Progenitor cell of endocrine pancreas (in vitro differentiated cells): ENCODE data around the gene MACROD2. TPM values are rescaled to one million over a fixed set of nuclear protein-coding genes. Genes with fewer than 3 reads are reported as not detected.

Experiments
- DNase-seq: peaks from one replicate; pipeline ENCODE4 v3.0.0; 2021; ENCODE audit warnings: low spot score; ENCODE audit not compliant: unreplicated experiment
- H3K27ac Mint-ChIP-seq: 2 replicates; pipeline ENCODE4 v1.8.0; 2021; ENCODE audit warnings: mild to moderate bottlenecking, moderate library complexity, mixed read lengths
- H3K27me3 Mint-ChIP-seq: 2 replicates; pipeline ENCODE4 v1.8.0; 2021; ENCODE audit warnings: mixed read lengths
- H3K36me3 Mint-ChIP-seq: 2 replicates; pipeline ENCODE4 v1.8.0; 2022; ENCODE audit warnings: mixed read lengths; ENCODE audit not compliant: insufficient read depth
- H3K4me1 Mint-ChIP-seq: 2 replicates; pipeline ENCODE4 v1.8.0; 2021; ENCODE audit warnings: low read depth, mixed read lengths
- H3K4me3 Mint-ChIP-seq: 2 replicates; pipeline ENCODE4 v1.8.0; 2021; ENCODE audit warnings: low read depth, mild to moderate bottlenecking, moderate library complexity, mixed read lengths
- H3K9me3 Mint-ChIP-seq: 2 replicates; pipeline ENCODE4 v1.8.0; 2021; ENCODE audit warnings: low read depth, mixed read lengths
- total RNA-seq: library from RNA; stranded (reverse); gene quantifications from 2 replicates; pipeline ENCODE4 v1.2.1, GENCODE V29; 2021
- TF ChIP-seq, protein P1 (sequence below): fragments of 200-600 bp; sonication (generic); IDR thresholded peaks from one replicate; pipeline ENCODE4 v1.5.0; 2021; ENCODE audit warnings: antibody characterized with exemption, mild to moderate bottlenecking; ENCODE audit not compliant: unreplicated experiment

The MACROD2 gene
- total RNA-seq, 1 donor from 2014 or later = 7.6 TPM

DNA sequence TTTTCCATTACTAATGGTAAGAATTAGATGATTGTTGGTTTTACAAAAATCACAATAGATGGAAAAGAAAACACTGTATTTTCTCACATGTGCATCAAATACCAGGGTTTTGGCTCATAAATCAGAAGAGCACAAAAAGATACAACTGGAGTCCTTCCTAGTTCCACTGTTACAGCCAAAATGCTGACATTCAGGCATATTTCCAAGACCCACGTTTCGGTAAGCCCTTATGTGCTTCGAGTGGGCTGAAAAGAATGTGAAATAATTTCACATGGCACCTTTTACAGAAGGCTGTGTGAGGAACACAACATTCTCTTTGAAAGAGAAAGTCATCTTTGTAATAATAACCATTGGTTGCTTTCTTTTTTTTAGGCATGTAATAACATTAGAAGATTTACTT is 668.8 kb downstream of the MACROD2 start:
- no peak for DNase-seq
- Mint-ChIP-seq H3K9me3 (peaks cover 7% of the 10 kb centered on the region), H3K27ac (no peak overlapping the region), H3K4me3 (no peak overlapping the region), H3K36me3 (no peaks in the 10 kb centered on the region), H3K27me3 (no peaks in the 10 kb centered on the region), H3K4me1 (peaks cover 6% of the 10 kb centered on the region)
- TF ChIP-seq, protein P1, sequence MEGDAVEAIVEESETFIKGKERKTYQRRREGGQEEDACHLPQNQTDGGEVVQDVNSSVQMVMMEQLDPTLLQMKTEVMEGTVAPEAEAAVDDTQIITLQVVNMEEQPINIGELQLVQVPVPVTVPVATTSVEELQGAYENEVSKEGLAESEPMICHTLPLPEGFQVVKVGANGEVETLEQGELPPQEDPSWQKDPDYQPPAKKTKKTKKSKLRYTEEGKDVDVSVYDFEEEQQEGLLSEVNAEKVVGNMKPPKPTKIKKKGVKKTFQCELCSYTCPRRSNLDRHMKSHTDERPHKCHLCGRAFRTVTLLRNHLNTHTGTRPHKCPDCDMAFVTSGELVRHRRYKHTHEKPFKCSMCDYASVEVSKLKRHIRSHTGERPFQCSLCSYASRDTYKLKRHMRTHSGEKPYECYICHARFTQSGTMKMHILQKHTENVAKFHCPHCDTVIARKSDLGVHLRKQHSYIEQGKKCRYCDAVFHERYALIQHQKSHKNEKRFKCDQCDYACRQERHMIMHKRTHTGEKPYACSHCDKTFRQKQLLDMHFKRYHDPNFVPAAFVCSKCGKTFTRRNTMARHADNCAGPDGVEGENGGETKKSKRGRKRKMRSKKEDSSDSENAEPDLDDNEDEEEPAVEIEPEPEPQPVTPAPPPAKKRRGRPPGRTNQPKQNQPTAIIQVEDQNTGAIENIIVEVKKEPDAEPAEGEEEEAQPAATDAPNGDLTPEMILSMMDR = no peak

DNA sequence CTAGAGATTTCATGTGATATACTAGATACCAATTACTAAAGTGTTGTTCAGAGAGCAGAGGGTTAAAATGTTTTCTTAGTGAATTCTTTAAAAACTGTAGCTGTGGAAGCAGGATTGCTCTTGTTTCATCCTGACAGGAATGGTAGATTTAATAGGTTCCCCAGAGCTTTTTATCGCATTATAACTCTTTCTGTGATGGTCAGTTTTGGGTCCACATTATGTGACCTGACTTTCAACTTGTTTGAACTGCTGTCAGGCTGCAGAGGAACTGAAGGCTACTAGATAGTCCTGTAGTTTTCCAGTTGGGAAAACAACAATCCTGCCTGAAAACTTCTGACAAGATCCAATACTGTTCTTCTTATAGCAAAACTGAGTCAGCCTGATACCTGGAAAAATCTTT is 671.4 kb downstream of the MACROD2 start:
- DNase-seq = no peak

DNA sequence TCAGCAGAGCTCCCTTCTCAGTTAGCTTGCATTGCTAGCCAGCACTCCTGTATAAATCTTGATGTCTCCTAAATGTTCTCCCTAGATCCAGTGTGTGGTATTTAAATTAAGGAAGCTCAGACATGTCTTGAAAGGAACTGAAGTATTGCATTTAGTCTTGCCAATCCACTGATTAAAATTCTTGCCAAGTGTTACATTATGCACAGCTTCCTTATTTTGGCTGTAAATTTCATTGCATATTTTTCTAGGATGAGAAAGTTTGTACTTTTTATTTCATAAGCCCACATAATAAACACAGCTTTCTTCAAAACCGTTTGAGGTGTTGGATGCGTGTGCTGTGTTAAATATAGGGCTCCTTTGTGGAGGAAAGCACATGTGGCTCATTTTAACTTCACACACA is 671.9 kb downstream of the MACROD2 start:
- Mint-ChIP-seq H3K27me3 (no peaks in the 10 kb centered on the region), H3K36me3 (no peaks in the 10 kb centered on the region), H3K4me3 (no peak overlapping the region), H3K4me1 (peaks cover 6% of the 10 kb centered on the region), H3K27ac (no peak overlapping the region), H3K9me3 (peaks cover under 1% of the 10 kb centered on the region)
- no peak for DNase-seq
- TF ChIP-seq, protein P1 = no peak

More for the DNA sequence above, 671.4 kb downstream of the MACROD2 start:
- no peak overlapping the region for H3K27ac Mint-ChIP-seq
- peaks cover 3% of the 10 kb centered on the region for H3K9me3 Mint-ChIP-seq
- no peaks in the 10 kb centered on the region for H3K27me3 Mint-ChIP-seq
- H3K36me3 Mint-ChIP-seq = no peaks in the 10 kb centered on the region
- H3K4me3 Mint-ChIP-seq = no peak overlapping the region
- TF ChIP-seq, protein P1 = no peak
- H3K4me1 Mint-ChIP-seq = peaks cover 6% of the 10 kb centered on the region

DNA sequence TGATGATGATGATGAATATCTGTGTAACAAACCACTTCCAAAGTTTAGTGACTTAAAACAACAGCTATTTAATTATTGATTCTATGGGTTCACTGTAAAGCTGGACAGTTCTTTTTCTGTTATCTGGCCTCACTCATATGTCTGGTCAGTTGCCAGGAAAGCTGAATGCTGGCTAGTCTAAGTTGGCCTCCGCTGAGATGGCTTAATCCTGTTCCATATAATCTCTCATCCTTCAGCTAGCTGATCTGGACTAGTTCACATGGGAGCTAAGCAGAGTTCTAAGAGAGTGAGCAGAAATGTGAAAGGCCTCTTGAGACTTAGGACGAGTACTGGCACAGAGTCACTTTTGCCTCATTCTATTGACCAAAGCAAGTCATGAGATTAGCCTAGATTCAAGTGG is 676.8 kb downstream of the MACROD2 start:
- H3K27me3 Mint-ChIP-seq = no peaks in the 10 kb centered on the region

DNA sequence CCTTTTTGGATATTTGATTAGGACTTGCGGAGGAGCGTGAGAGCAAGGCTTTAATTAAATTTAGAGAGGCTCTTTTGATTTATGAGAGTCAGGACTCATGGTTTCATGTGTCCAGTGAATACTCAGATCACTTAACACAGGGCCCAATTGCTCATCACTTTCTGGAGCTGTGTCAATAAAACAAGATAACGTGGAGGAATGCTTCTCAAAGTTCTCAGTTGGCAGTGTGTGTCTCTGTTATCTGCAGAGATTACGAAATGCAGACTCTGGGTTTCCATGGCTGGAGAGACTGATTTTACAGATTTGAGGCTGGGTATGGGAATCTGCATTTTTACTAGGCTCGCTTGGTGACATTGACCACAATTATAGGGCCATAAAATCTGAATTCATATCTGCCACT is 677.8 kb downstream of the MACROD2 start:
- H3K27ac Mint-ChIP-seq = no peak overlapping the region
- H3K4me1 Mint-ChIP-seq = peaks cover 3% of the 10 kb centered on the region
- no peak overlapping the region for H3K4me3 Mint-ChIP-seq
- no peaks in the 10 kb centered on the region for H3K27me3 Mint-ChIP-seq
- peaks cover 15% of the 10 kb centered on the region for H3K9me3 Mint-ChIP-seq
- TF ChIP-seq, protein P1 = no peak
- peaks cover 3% of the 10 kb centered on the region for H3K36me3 Mint-ChIP-seq
- DNase-seq = no peak

More for the DNA sequence above, 676.8 kb downstream of the MACROD2 start:
- DNase-seq = no peak
- no peak overlapping the region for H3K4me3 Mint-ChIP-seq
- TF ChIP-seq, protein P1 = no peak
- H3K9me3 Mint-ChIP-seq = peaks cover 15% of the 10 kb centered on the region
- peaks cover 3% of the 10 kb centered on the region for H3K36me3 Mint-ChIP-seq
- H3K27ac Mint-ChIP-seq = no peak overlapping the region
- H3K4me1 Mint-ChIP-seq = peaks cover 6% of the 10 kb centered on the region
